HG03521 (cell line): ENCODE results near the gene CNTFR.
"Not testable (repeated sequence)": the region's sequence is repeated elsewhere in the genome, so short reads cannot be mapped to it uniquely, and the experiment has no call there.

ENCODE experiments used
- ATAC-seq: cut with Tn5 transposase; IDR thresholded peaks from one replicate; pipeline ENCODE4 v1.9.1; 2021; ENCODE audit warnings: mild to moderate bottlenecking, moderate library complexity; ENCODE audit not compliant: unreplicated experiment

CNTFR gene

DNA sequence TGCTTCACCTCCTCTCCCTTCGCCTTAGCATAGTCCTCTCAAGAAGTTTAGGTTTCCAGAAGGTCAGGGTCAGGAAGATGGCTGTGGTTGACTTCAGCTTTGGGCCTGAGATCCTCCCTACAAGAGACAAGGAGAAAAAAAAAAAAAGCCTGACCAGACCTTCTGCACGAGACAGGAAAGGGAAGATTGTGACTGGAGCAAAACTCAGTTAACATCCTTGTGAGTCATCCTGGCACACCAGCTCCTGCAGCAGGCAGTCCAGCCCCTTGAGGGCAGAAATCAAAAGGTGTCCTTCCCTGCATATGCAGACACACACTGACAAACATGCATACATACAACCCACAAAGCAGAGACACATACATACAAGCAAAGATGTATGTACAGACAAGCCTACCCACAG, 48.7 kb downstream of the CNTFR start:
- ATAC-seq, result no peak

DNA sequence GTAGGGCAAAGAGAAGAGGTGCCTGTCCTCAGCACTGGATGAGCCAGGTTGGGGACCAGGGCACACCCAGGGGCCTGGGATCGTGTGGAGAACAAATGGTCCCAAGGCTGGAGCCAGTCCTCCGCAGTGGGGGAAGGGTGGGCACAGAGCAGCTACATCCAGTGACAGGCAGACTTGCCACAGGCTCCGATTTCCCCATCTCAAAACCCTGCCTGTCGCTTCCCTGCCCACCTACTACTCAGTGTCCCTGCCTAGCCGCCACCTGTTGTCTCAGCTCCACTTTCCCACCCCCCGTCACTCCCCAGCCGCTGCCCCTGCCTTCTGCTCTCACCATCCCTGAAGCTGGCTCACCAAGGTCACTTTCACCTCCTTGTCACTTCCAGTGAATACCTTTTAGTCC, 52.8 kb downstream of the CNTFR start:
- ATAC-seq, result no peak

- not testable (repeated sequence) for ATAC-seq
These were observed 57.5 kb downstream of the CNTFR start for GRCh38 chr9:34532041-34532440.

DNA sequence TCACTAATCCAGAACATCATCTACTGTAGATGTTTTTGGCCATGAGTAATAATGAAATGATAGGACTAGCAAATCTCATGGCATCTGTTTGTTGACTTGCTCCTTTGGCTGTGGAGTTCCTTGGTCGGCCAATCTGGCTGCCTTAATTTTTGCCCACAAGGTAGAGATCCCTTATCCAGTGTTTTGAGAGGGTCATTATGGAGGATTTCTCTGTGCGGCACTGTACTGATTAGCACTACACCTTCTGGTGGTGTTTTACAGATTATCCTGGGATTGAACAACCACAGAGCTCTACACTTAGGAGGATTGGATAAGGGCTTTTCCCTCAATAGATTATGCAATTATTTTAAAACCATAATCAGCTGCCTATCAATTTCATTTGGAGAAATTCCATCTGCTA, 63.5 kb downstream of the CNTFR start:
- no peak for ATAC-seq

GRCh38 chr9:34524349-34524748, 65.2 kb downstream of the CNTFR start:
- ATAC-seq, result no peak

- peak; percentile 90 for ATAC-seq
These were observed 66.3 kb downstream of the CNTFR start, which contains the start of gene ENHO for GRCh38 chr9:34522971-34523797. Gene ENHO (minus strand): TSS chr9:34522990. CDS start chr9:34521695, 1,295 bp downstream.

- no peak for ATAC-seq
These were observed 67.2 kb downstream of the CNTFR start for GRCh38 chr9:34522091-34522887.

DNA sequence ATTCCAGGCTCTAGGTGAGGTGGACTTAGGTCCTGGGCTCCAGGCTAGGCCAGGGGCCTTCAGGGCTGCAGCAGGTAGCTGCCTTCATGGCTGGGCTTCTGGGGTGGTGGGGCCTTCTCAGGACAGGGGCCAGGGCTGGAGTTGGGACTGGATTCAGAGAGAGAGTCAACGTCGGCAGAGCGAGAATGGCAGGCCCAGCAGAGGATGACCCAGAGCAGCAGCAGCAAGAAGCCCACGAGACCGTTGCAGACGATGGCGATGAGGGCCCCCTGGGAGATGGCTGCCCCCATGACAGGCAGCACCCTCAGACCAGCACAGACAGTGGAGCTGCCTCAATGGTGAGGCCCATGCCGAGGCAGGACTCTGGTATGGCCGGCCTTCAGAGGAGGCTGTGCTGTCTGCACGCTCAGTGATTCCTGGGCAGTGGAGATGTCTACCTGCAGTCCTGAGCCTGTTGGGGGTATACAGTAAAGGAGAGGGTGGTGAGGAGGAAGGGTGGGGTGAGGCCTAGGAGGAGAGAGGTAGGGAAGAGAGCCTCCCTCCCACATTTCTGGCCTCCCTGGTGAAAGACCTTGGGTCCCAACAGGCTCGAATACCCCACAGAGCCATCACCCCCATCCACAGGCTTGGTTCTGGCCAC, 68.0 kb downstream of the CNTFR start:
- no peak for ATAC-seq

DNA sequence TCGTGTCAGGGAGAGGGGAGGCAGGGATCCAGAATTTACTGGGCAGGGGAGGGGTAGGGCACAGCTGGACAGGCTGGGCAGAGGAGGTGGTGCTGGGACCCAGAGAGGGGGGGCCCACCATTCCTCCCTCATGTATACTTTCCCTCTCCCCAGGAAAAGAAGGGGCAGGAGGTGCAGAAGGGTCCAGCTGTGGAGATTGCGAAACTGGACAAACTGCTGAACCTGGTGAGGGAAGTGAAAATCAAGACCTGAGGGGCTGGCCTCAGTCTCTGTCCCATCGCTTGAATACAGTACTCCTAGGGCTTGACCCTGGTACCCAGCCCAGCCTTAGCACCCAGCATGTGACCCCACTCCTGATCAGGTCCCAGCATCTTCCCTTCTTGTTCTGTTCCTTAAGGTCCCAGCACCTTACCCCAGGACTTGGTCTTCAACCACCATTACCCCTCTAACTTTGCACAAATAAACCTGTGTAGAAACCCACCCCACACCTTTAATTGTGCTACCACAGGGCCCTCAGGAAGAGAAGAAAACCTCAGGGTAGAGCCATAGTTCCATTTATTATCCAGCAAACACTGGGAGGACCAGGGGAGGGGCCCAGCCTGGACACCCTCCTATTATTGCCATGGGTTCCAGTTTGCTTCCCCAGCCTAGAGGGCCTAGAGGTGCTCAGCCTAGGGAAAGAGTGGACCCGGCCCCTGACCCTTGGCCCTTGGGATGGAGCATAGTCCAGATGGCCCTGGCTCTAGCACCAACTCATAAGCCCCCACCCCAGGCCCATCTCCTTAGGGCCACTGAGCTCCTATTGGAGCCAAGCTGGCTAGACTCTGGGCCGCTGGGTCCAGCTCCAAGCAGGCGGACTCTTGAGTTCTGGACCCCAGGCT, 68.8 kb downstream of the CNTFR start:
- no peak for ATAC-seq

DNA sequence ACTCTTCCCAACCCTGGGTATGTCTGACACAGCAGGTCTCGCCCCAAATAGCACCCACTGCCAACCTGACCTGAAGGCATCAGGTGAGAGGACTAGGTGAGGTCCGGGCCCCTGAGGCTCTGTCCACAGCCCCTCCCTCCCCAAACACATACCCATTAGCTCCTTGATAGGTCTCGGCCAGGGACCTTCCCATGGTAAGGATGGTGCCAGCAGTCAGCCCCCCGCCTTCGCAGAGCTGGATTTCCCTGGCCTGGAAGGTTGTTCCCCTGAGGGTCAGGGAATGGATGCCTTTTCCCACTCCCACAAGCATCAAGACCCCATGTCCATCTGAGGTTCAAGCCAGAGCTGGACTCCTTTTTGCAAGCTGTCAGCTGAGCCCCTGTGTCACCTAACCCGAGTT, 69.4 kb downstream of the CNTFR start:
- no peak for ATAC-seq

GRCh38 chr9:34519321-34520020, 70.1 kb downstream of the CNTFR start:
- ATAC-seq, result no peak

DNA sequence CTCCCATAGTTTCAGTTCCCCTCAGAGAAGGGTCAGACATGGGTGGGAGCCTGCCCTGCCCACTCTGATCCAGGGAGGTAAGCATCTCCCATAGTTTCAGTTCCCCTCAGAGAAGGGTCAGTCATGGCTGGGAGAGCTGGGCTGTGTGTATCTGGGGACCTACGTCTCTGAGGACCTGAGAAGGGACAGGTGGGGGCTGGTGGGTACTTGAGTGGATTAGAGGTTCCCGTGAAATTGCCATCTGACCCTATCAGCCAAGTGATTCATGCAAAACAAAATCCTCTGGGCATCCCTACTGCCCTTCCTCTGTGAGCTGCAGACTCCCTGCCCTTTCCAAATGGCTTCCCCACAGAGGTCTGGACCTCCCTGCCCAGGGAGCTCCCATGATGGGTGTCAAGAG, 70.6 kb downstream of the CNTFR start:
- no peak for ATAC-seq

DNA sequence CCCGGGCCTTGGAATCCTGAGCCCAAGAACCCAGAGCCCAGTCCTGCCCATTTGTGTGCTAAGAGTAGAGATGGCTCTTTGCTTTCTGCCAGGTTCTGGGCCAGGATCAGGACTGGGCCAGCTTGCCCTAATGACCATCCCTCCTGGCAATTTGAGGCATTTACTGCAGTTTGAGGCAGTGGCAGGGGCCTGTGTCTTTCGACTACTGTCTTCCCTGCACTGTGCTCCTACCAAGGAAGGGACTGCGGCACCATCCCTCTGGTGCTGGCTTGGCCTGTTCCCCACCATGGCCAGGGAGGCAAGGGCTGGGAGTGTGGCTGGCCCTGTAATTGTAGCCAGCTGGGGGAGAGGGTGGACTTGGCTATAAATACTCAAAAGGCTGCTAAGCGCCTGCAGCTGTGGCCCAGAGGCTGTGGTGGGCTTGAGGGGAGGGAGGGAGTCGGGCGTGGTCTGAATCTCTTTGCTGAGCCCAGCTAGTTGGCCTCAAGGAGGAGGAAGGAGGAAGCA, 71.4 kb downstream of the CNTFR start:
- no peak for ATAC-seq

DNA sequence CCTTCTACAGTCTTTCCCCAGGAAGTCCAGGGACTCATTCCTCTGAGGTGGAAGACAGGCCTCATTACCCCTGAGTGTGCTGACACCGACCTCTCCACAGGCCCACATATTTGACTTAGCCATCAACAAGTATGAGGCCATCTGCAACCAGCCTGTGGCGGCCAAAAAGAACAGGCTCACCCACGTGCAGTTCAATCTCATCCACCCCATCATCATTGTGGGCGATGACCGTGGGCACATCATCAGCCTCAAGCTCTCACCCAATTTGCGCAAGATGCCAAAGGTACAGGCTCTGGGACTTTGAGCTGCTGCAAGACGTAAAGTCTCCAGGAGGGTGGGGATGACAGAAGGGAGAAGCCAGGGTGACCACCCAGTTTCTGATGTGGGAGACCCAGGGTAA, 72.3 kb downstream of the CNTFR start:
- no peak for ATAC-seq

DNA sequence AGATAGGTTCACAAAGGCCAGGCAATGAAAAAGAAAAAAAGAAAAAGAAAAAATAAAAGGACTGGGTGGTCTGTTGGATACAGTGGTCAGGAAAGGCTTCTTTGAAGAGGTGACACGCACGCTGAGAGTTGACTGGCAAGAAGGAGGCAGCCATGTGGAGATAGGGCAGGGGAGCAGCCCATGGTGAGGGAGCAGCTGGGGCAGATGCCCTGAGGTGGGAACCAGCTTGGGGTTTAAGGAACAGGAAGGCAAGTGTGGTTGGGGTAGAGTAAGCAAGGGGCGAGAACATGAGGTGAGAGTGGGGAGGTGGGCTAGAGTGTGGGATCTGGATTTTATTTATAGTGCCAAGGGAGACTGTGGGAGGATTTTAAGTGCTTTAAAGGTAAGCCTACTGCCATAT, 73.6 kb downstream of the CNTFR start:
- no peak for ATAC-seq

GRCh38 chr9:34514816-34515215, 74.7 kb downstream of the CNTFR start:
- no peak for ATAC-seq

DNA sequence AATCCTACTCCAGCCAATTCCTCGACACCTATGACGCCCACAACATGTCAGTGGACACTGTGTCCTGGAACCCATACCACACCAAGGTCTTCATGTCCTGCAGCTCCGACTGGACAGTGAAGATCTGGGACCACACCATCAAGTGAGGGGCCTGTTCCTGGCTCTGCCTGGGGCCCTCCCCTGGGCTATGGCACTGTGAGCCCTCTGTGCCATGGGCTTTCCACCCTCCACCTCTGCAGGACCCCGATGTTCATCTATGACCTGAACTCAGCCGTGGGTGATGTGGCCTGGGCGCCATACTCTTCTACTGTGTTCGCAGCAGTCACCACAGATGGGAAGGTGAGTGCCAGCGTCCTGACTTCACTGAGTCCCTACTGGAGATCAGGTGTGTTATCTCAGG, 75.1 kb downstream of the CNTFR start:
- ATAC-seq, result no peak

- no peak for ATAC-seq
These were observed 75.8 kb downstream of the CNTFR start for GRCh38 chr9:34513567-34514214.
